Measurements from ENCODE around the gene IL11.

GRCh38 chr19:55368701-55369563 is 1.3 kb downstream of the IL11 start:
- no peak for TF ChIP-seq USF1 (IDR thresholded peaks at IDR 0.05)
- TF ChIP-seq YY1 (IDR thresholded peaks at IDR 0.05; ENCODE audit: low read depth), result no peak
- no peak for TF ChIP-seq RAD21 (IDR thresholded peaks at IDR 0.05; ENCODE audit: low read depth)
- TF ChIP-seq TAF1 (IDR thresholded peaks at IDR 0.05; ENCODE audit: low read depth), result no peak
- TF ChIP-seq REST (IDR thresholded peaks at IDR 0.05; ENCODE audit: low read depth), result no peak
- no peak for TF ChIP-seq MAX (IDR thresholded peaks at IDR 0.05)
- TF ChIP-seq CREB1 (IDR thresholded peaks at IDR 0.05; ENCODE audit: low read depth), result no peak
- TF ChIP-seq FOXM1 (IDR thresholded peaks at IDR 0.05; ENCODE audit: borderline replicate concordance, low read depth), result no peak
- TF ChIP-seq NFIC (IDR thresholded peaks at IDR 0.05), result no peak
- TF ChIP-seq TCF12 (IDR thresholded peaks at IDR 0.05; ENCODE audit: low read depth), result no peak
- TF ChIP-seq EP300 (IDR thresholded peaks at IDR 0.05; ENCODE audit: borderline replicate concordance), result no peak
- no peak for TF ChIP-seq CEBPB (IDR thresholded peaks at IDR 0.05)
- TF ChIP-seq EGR1 (IDR thresholded peaks at IDR 0.05), result peak; percentile 90
- TF ChIP-seq TEAD4 (IDR thresholded peaks at IDR 0.05), result no peak

Data from Ishikawa (cell line).